NCI-H146 treated with DMSO at 0.1 percent for 48 hours (cell line): ENCODE data around the gene XRRA1.
"Not testable (repeated sequence)": the region's sequence is repeated elsewhere in the genome, so short reads cannot be mapped to it uniquely, and the experiment has no call there.

Experiments
- DNase-seq: peaks from one replicate; lab custom pipeline; 2025; ENCODE audit not compliant: unreplicated experiment; lab: John Stamatoyannopoulos, UW

Gene XRRA1

DNA sequence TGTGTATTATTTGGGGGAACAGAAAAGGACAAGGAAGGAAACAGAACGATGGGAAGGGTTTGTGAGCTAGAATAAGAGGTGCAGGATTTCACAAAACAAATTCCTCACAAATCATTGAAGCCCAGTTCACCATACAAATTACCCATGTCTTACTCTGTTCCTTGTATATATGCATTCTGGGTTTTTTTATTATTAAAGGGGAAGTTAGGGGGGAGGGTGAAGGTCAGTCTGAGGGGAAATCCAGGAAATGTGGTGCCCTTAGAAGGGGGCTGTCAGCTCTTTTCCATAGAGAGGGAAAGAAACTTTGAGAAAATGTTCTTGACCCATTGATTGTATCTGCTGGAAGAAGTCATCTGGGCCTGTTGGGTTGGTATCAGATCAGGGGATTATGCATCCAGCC is 109.4 kb downstream of the XRRA1 start:
- no peak for DNase-seq

- no peak for DNase-seq
Observed at GRCh38 chr11:74838188-74838587, 110.7 kb downstream of the XRRA1 start.

GRCh38 chr11:74837191-74837590 is 111.7 kb downstream of the XRRA1 start:
- DNase-seq, result no peak

- DNase-seq, result no peak
Observed at GRCh38 chr11:74826901-74827300, 122.0 kb downstream of the XRRA1 start.

DNA sequence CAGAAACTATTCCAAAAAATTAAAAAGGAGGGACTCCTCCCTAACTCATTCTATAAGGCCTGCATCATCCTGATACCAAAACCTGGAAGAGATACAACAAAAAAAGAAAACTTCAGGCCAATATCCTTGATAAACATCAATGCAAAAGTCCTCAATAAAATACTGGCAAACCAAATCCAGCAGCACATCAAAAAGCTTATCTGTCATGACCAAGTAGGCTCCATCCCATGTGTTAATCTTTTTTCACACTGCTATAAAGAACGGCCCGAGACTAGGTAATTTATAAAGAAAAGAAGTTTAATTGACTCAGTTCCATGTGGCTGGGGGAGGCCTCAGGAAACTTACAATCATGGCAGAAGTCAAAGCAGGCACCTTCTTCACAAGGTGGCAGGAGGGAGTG is 123.3 kb downstream of the XRRA1 start:
- not testable (repeated sequence) for DNase-seq

DNA sequence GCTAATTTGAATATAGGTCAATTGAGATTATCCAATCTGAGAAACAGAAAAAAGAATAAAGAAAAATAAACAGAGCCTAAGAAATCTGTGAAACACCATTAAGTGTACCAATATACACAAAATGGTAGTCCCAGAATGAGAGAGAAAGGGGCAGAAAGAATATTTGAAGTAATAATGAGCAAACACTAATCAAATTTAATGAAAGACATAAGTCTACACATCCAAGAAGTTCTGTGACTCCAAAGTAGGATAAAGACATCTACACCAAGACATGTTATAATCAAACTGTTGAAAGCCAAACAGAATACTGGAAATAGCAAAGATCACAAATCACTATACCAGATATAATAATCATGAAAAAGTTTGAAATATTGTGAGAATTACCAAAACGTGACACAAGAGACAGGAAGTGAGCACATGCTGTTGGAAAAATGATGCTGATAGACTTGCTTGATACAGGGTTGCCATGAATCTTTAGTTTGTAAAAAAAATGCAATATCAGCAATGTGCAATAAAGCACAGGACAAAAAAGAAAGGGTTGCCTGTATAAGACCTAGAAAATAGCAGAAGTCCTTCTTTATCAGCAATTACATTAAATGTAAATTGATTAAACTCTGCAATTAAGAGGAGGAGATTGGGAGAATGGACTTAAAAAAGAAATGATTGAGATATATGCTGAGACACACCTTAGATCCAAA is 124.5 kb downstream of the XRRA1 start:
- no peak for DNase-seq

- DNase-seq, result no peak
Observed at GRCh38 chr11:74822170-74822569, 126.7 kb downstream of the XRRA1 start.

- no peak for DNase-seq
Observed at GRCh38 chr11:74820763-74821162, 128.1 kb downstream of the XRRA1 start.

DNA sequence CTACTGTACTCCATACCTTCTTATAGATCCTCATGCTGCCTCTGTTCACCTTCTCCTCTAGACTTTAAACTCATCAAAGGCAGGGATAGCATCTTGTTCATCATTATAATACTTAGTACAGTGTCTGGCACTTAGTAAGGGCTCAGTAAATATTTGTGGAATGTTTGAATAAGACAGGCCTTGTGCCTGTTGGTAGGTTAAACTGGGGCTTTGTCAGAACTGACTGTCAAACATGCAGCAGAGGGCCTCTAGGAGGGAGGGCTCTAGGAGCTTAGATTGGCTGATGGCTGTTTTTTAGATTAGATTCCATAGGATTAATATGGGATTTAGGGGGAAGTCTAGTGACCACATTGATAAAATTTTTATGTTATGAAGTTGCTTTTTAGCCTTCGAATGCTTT is 129.5 kb downstream of the XRRA1 start:
- no peak for DNase-seq

GRCh38 chr11:74818283-74818946 is 130.5 kb downstream of the XRRA1 start:
- DNase-seq, result no peak

DNA sequence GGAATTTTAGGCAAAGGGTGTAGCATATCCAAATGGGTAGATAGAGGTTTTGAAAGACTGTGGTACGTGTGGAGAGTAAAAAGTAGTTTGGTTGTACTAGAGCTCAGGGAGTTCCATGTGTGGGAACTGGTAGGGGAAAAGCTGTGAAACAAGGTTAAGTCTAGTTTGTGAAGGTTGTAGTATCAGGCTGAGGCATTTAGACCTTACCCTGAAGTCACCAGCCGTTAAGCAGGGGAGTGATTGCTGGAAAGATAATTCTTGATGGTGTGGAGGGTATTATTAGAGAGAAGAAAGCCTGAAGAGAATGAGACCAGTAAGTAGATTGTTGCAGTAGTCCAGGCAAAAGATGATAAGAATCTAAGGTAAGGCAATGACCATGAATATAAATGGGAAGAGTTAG is 132.2 kb downstream of the XRRA1 start:
- no peak for DNase-seq

- DNase-seq, result no peak
Observed at GRCh38 chr11:74815966-74816365, 132.9 kb downstream of the XRRA1 start.

- DNase-seq, result no peak
Observed at GRCh38 chr11:74809801-74810200, 139.1 kb downstream of the XRRA1 start.

DNA sequence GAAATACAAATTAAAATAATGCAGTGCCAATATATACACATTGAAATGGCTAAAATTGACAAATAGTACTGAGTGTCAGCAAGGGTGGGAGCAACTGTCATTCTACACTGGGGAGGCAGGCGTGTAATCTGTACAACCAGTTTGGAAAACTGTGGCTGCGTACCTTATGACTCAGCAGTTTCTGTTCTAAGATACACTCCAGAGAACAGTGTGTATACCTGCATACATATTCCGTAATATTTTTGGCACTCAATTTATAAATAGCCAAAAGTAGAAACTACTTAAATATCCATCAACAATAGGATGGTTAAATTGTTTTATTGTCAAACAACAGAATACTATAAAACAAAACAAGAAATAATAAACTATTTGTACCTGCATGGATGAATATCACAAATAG is 142.6 kb downstream of the XRRA1 start:
- DNase-seq, result no peak

- DNase-seq, result no peak
Observed at GRCh38 chr11:74791333-74792100, 157.4 kb downstream of the XRRA1 start.
